ENCODE data around the gene GPM6B. TPM values are rescaled to one million over a fixed set of nuclear protein-coding genes. Genes with fewer than 3 reads are reported as not detected.

GPM6B gene, protein sequence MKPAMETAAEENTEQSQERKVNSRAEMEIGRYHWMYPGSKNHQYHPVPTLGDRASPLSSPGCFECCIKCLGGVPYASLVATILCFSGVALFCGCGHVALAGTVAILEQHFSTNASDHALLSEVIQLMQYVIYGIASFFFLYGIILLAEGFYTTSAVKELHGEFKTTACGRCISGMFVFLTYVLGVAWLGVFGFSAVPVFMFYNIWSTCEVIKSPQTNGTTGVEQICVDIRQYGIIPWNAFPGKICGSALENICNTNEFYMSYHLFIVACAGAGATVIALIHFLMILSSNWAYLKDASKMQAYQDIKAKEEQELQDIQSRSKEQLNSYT
- total RNA-seq (1.7 TPM), polyA plus RNA-seq (2.3 TPM)
- long read RNA-seq, donor 1 = 0 reads
- long read RNA-seq, donor 2 = 0 reads
- long read RNA-seq, donor 3 = 0 reads
- long read RNA-seq, donor 4, partial matches to known transcripts = 0 of 2 reads
- long read RNA-seq, donor 4, other reads (novel, unspliced or antisense) = 0 of 2 reads
- long read RNA-seq, donor 5, partial matches to known transcripts = 0 of 3 reads
- long read RNA-seq, donor 5, other reads (novel, unspliced or antisense) = 0 of 3 reads
- long read RNA-seq, donor 6, partial matches to known transcripts = 0 of 2 reads
- long read RNA-seq, donor 6, other reads (novel, unspliced or antisense) = 0 of 2 reads
- long read RNA-seq, donor 7, partial matches to known transcripts = 0 of 2 reads
- long read RNA-seq, donor 7, other reads (novel, unspliced or antisense) = 0 of 2 reads
- long read RNA-seq, donor 8, partial matches to known transcripts = 0 of 1 reads
- long read RNA-seq, donor 8, other reads (novel, unspliced or antisense) = 0 of 1 reads
- long read RNA-seq, donor 9 = 0 reads
- long read RNA-seq, donor 10, partial matches to known transcripts = 0 of 1 reads
- long read RNA-seq, donor 10, other reads (novel, unspliced or antisense) = 0 of 1 reads

DNA sequence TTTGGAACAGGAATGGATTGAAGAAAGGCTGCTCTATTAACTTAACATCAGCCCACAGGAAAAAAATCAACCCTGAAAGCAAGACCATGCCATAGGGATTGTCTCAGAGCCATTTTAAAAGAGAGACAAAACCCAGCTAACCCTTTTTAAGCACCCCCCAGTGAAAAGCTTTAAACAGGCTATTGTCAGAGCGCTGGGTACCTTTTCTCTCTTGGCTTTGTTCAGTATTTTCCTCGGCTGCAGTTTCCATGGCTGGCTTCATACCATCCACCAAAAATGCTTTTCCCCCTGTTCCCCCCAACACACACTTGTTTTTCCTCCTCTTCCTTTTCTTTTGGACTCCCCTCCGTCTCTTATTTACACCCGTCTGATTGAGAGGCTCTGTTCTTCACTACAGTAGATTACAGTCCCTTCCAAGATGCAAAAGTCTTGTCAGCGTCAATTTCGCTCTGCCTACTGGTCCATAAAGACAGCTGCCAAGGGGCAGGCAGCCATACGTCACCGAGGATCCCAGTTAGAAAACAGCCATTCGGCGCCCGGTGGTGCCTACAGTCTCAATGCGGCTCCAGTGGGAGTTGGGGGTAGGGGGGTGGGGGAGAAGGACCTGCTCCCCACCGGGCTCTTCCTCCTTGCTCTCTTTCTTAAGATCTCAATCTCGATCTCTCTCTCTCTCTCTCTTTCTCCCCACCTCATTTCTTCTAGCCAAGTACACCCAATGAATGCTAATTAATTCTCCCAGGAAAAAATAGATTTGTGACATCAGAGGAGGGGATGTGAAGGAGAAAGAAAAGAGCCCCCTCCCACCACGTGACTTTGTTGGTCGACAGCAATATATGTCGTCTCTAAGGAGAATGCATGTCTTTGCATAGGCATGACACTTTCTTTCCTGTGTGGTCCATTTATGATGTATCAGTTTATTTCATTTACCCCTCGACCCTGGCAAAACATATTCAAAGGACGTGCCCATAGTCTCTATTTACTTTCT lies at the start of gene GPM6B:
GPM6B (minus strand) TSS at position 451 of the 985 bp plus-strand sequence; CDS start at position 262, 189 bp downstream.
- no peak within 1 kb of the TSS for H3K4me3 ChIP-seq (ENCODE audit: low read length in 2 of 2)
- H3K36me3 ChIP-seq (ENCODE audit: control insufficient read depth in 2 of 2, insufficient read depth in 2 of 2, low read length in 1 of 2) = no peaks in the 10 kb centered on the region
- 78% methylated on average over 19 of the region's 19 CpGs for WGBS
- no peaks in the 10 kb centered on the region for H3K4me1 ChIP-seq (ENCODE audit: control insufficient read depth in 2 of 2, insufficient read depth in 2 of 2, low read length in 2 of 2)
- no peak within 1 kb of the TSS for H3K27ac ChIP-seq (ENCODE audit: low read depth in 1 of 2, low read length in 1 of 2)
- DNase-seq (ENCODE audit: low read depth in 6 of 9, low spot score in 9 of 9) = no peak
- no peaks in the 10 kb centered on the region for H3K27me3 ChIP-seq (ENCODE audit: control insufficient read depth in 2 of 2, insufficient read depth in 1 of 2, low read length in 1 of 2)
- no peaks in the 10 kb centered on the region for H3K9me3 ChIP-seq (ENCODE audit: control insufficient read depth in 2 of 2, insufficient read depth in 1 of 2, low read length in 1 of 2)

- Histone ChIP-seq H3K4me1 (ENCODE audit: control insufficient read depth in 2 of 2, insufficient read depth in 2 of 2, low read length in 2 of 2) (no peaks in the 10 kb centered on the region), H3K9me3 (ENCODE audit: control insufficient read depth in 2 of 2, insufficient read depth in 1 of 2, low read length in 1 of 2) (no peaks in the 10 kb centered on the region), H3K36me3 (ENCODE audit: control insufficient read depth in 2 of 2, insufficient read depth in 2 of 2, low read length in 1 of 2) (no peaks in the 10 kb centered on the region), H3K27me3 (ENCODE audit: control insufficient read depth in 2 of 2, insufficient read depth in 1 of 2, low read length in 1 of 2) (no peaks in the 10 kb centered on the region), H3K27ac (ENCODE audit: low read depth in 1 of 2, low read length in 1 of 2) (no peak overlapping the region), H3K4me3 (ENCODE audit: low read length in 2 of 2) (no peak overlapping the region)
- WGBS = 86% methylated on average over 7 of the region's 7 CpGs
- no peak for DNase-seq (ENCODE audit: low read depth in 6 of 9, low spot score in 9 of 9)
Measured at GRCh38 chrX:13864264-13864663, 47.4 kb upstream of the GPM6B start.

DNA sequence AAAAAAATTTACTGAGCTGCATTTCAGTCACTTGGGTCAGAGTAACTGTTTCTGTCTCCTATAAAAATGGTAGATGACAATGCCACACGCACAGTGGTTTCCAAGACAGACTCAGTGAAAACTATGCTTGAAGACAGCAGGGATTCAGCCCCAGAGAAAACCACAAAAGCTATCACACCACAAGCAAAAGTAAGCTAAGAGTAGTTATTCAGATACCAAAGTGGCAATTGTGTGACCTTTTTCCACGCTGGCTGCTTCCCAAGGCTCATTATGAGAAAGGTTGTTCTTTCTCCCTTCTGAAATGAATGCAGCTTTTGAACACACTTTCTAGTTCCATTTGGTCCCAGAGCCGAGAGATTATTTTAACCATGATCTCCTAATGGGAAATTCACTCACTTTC lies 46.4 kb upstream of the GPM6B start:
- WGBS = 95% methylated on average over 3 of the region's 3 CpGs
- no peaks in the 10 kb centered on the region for H3K4me1 ChIP-seq (ENCODE audit: control insufficient read depth in 2 of 2, insufficient read depth in 2 of 2, low read length in 2 of 2)
- H3K27ac ChIP-seq (ENCODE audit: low read depth in 1 of 2, low read length in 1 of 2) = no peak overlapping the region
- H3K27me3 ChIP-seq (ENCODE audit: control insufficient read depth in 2 of 2, insufficient read depth in 1 of 2, low read length in 1 of 2) = no peaks in the 10 kb centered on the region
- DNase-seq (ENCODE audit: low read depth in 6 of 9, low spot score in 9 of 9) = no peak
- H3K36me3 ChIP-seq (ENCODE audit: control insufficient read depth in 2 of 2, insufficient read depth in 2 of 2, low read length in 1 of 2) = no peaks in the 10 kb centered on the region
- no peaks in the 10 kb centered on the region for H3K9me3 ChIP-seq (ENCODE audit: control insufficient read depth in 2 of 2, insufficient read depth in 1 of 2, low read length in 1 of 2)
- H3K4me3 ChIP-seq (ENCODE audit: low read length in 2 of 2) = no peak overlapping the region

DNA sequence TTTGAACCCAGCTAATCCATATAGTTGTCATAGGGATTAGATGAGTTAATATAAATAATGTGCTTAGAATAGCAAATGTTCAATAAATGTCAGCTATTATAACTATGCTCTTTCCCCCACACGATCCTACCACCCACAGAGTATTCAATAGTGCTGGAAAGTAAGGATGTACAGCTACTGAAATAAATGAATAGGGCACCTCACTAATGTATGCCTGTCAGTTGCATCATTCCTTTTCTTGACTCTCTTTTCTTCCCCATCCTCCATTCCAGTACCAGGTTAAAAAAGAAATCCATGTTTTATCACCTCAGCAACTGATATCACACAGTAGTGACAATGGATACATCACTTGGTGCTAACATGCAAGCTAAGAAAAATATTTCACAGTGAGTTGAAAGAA lies 42.8 kb upstream of the GPM6B start:
- H3K27ac ChIP-seq (ENCODE audit: low read depth in 1 of 2, low read length in 1 of 2) = no peak overlapping the region
- 87% methylated on average over 1 of the region's 1 CpG for WGBS

DNA sequence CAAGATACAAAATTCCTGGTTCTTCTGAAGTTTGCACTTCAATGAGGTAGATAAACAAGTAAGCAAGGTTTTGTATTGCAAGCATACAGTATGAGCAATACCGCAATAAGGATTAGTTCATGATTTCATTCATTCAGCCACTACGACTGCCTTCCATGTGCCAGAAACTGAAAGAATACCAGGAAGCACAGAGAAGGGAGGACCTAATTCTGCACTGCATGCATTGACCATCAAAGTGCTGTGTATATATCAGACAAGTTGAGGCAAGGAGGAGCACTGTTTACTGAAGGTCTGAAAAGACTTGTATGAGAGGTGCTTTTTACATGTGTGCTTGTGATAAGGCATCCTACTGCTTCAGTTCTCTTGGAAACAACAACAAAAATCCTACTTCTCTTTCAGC lies 40.9 kb upstream of the GPM6B start:
- Histone ChIP-seq H3K9me3 (ENCODE audit: control insufficient read depth in 2 of 2, insufficient read depth in 1 of 2, low read length in 1 of 2) (no peaks in the 10 kb centered on the region), H3K4me1 (ENCODE audit: control insufficient read depth in 2 of 2, insufficient read depth in 2 of 2, low read length in 2 of 2) (no peaks in the 10 kb centered on the region), H3K36me3 (ENCODE audit: control insufficient read depth in 2 of 2, insufficient read depth in 2 of 2, low read length in 1 of 2) (no peaks in the 10 kb centered on the region), H3K27ac (ENCODE audit: low read depth in 1 of 2, low read length in 1 of 2) (no peak overlapping the region), H3K27me3 (ENCODE audit: control insufficient read depth in 2 of 2, insufficient read depth in 1 of 2, low read length in 1 of 2) (no peaks in the 10 kb centered on the region), H3K4me3 (ENCODE audit: low read length in 2 of 2) (no peak overlapping the region)
- WGBS = 96% methylated on average over 2 of the region's 2 CpGs
- DNase-seq (ENCODE audit: low read depth in 6 of 9, low spot score in 9 of 9) = no peak

More for the DNA sequence above, 42.8 kb upstream of the GPM6B start:
- DNase-seq (ENCODE audit: low read depth in 6 of 9, low spot score in 9 of 9) = no peak
- Histone ChIP-seq H3K4me3 (ENCODE audit: low read length in 2 of 2) (no peak overlapping the region), H3K27me3 (ENCODE audit: control insufficient read depth in 2 of 2, insufficient read depth in 1 of 2, low read length in 1 of 2) (no peaks in the 10 kb centered on the region), H3K4me1 (ENCODE audit: control insufficient read depth in 2 of 2, insufficient read depth in 2 of 2, low read length in 2 of 2) (no peaks in the 10 kb centered on the region), H3K9me3 (ENCODE audit: control insufficient read depth in 2 of 2, insufficient read depth in 1 of 2, low read length in 1 of 2) (no peaks in the 10 kb centered on the region), H3K36me3 (ENCODE audit: control insufficient read depth in 2 of 2, insufficient read depth in 2 of 2, low read length in 1 of 2) (no peaks in the 10 kb centered on the region)

- Histone ChIP-seq H3K4me3 (ENCODE audit: low read length in 2 of 2) (no peak overlapping the region), H3K9me3 (ENCODE audit: control insufficient read depth in 2 of 2, insufficient read depth in 1 of 2, low read length in 1 of 2) (no peaks in the 10 kb centered on the region), H3K4me1 (ENCODE audit: control insufficient read depth in 2 of 2, insufficient read depth in 2 of 2, low read length in 2 of 2) (no peaks in the 10 kb centered on the region), H3K27me3 (ENCODE audit: control insufficient read depth in 2 of 2, insufficient read depth in 1 of 2, low read length in 1 of 2) (no peaks in the 10 kb centered on the region), H3K36me3 (ENCODE audit: control insufficient read depth in 2 of 2, insufficient read depth in 2 of 2, low read length in 1 of 2) (no peaks in the 10 kb centered on the region), H3K27ac (ENCODE audit: low read depth in 1 of 2, low read length in 1 of 2) (no peak overlapping the region)
- no peak for DNase-seq (ENCODE audit: low read depth in 6 of 9, low spot score in 9 of 9)
- WGBS = 100% methylated on average over 1 of the region's 1 CpG
Measured at GRCh38 chrX:13855689-13856450, 39.0 kb upstream of the GPM6B start.

DNA sequence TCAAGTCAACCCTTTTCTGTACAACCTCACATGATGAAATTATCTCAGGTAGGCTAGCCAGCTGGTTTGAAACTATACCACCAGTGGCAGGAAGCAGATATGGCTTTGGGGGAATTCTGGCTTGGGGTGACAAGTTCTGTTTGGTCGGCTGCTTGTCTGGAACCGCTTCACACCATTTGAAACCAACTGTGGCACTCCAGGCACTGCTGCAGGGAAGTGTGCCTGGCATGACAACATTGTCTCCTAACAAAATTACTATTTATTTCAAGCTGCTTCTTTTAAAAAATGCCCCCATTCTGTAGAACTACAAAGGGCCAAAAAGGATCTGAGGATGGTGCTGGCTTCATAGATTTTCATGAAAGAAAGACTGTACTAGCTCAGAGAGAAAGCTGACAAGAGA lies 37.1 kb upstream of the GPM6B start:
- Histone ChIP-seq H3K4me3 (ENCODE audit: low read length in 2 of 2) (no peak overlapping the region), H3K27ac (ENCODE audit: low read depth in 1 of 2, low read length in 1 of 2) (no peak overlapping the region), H3K27me3 (ENCODE audit: control insufficient read depth in 2 of 2, insufficient read depth in 1 of 2, low read length in 1 of 2) (no peaks in the 10 kb centered on the region), H3K36me3 (ENCODE audit: control insufficient read depth in 2 of 2, insufficient read depth in 2 of 2, low read length in 1 of 2) (no peaks in the 10 kb centered on the region), H3K4me1 (ENCODE audit: control insufficient read depth in 2 of 2, insufficient read depth in 2 of 2, low read length in 2 of 2) (no peaks in the 10 kb centered on the region), H3K9me3 (ENCODE audit: control insufficient read depth in 2 of 2, insufficient read depth in 1 of 2, low read length in 1 of 2) (no peaks in the 10 kb centered on the region)
- DNase-seq (ENCODE audit: low read depth in 6 of 9, low spot score in 9 of 9) = no peak
- WGBS = 90% methylated on average over 2 of the region's 2 CpGs

GRCh38 chrX:13852001-13852695 lies 35.3 kb upstream of the GPM6B start:
- Histone ChIP-seq H3K9me3 (ENCODE audit: control insufficient read depth in 2 of 2, insufficient read depth in 1 of 2, low read length in 1 of 2) (no peaks in the 10 kb centered on the region), H3K4me3 (ENCODE audit: low read length in 2 of 2) (no peak overlapping the region), H3K27ac (ENCODE audit: low read depth in 1 of 2, low read length in 1 of 2) (no peak overlapping the region), H3K36me3 (ENCODE audit: control insufficient read depth in 2 of 2, insufficient read depth in 2 of 2, low read length in 1 of 2) (no peaks in the 10 kb centered on the region), H3K27me3 (ENCODE audit: control insufficient read depth in 2 of 2, insufficient read depth in 1 of 2, low read length in 1 of 2) (no peaks in the 10 kb centered on the region), H3K4me1 (ENCODE audit: control insufficient read depth in 2 of 2, insufficient read depth in 2 of 2, low read length in 2 of 2) (no peaks in the 10 kb centered on the region)
- no peak for DNase-seq (ENCODE audit: low read depth in 6 of 9, low spot score in 9 of 9)
- 86% methylated on average over 4 of the region's 4 CpGs for WGBS
